NCI-H1694 (cell line): Measurements from ENCODE around the gene SRSF1.
"Not testable (repeated sequence)": the region's sequence is repeated elsewhere in the genome, so short reads cannot be mapped to it uniquely, and the experiment has no call there.

ENCODE experiments used
- DNase-seq: peaks from one replicate; lab custom pipeline; 2025; lab: John Stamatoyannopoulos, UW

The SRSF1 gene

GRCh38 chr17:57990037-57990436 is 17.0 kb downstream of the SRSF1 start:
- DNase-seq, result no peak

GRCh38 chr17:57988301-57989250 is 18.5 kb downstream of the SRSF1 start:
- DNase-seq, result no peak

GRCh38 chr17:57987581-57988300 is 19.3 kb downstream of the SRSF1 start, which contains the start of gene VEZF1:
Gene VEZF1 (minus strand): TSS chr17:57988254. CDS start chr17:57988111, 143 bp downstream.
- DNase-seq, result no peak

- no peak for DNase-seq
These were observed 20.0 kb downstream of the SRSF1 start for GRCh38 chr17:57986841-57987580.

- DNase-seq, result no peak
These were observed 21.4 kb downstream of the SRSF1 start for GRCh38 chr17:57985675-57985974.

GRCh38 chr17:57984936-57985674 is 21.9 kb downstream of the SRSF1 start:
- DNase-seq, result no peak

- no peak for DNase-seq
These were observed 22.7 kb downstream of the SRSF1 start for GRCh38 chr17:57984261-57984890.

- no peak for DNase-seq
These were observed 23.6 kb downstream of the SRSF1 start for GRCh38 chr17:57983446-57983845.

- no peak for DNase-seq
These were observed 24.4 kb downstream of the SRSF1 start for GRCh38 chr17:57982452-57983170.

GRCh38 chr17:57980522-57980921 is 26.5 kb downstream of the SRSF1 start:
- no peak for DNase-seq

GRCh38 chr17:57979076-57979475 is 28.0 kb downstream of the SRSF1 start:
- DNase-seq, result no peak

- no peak for DNase-seq
These were observed 30.5 kb downstream of the SRSF1 start for GRCh38 chr17:57976594-57976993.

GRCh38 chr17:57975044-57975443 is 32.0 kb downstream of the SRSF1 start:
- no peak for DNase-seq

GRCh38 chr17:57974053-57974824 is 32.8 kb downstream of the SRSF1 start:
- DNase-seq, result not testable (repeated sequence)

- DNase-seq, result no peak
These were observed 34.9 kb downstream of the SRSF1 start for GRCh38 chr17:57972151-57972550.

GRCh38 chr17:57971572-57971971 is 35.5 kb downstream of the SRSF1 start:
- no peak for DNase-seq

GRCh38 chr17:57970710-57971109 is 36.3 kb downstream of the SRSF1 start:
- no peak for DNase-seq

GRCh38 chr17:57968456-57968855 is 38.6 kb downstream of the SRSF1 start:
- no peak for DNase-seq

GRCh38 chr17:57966875-57967274 is 40.2 kb downstream of the SRSF1 start:
- no peak for DNase-seq

GRCh38 chr17:57966246-57966645 is 40.8 kb downstream of the SRSF1 start:
- no peak for DNase-seq
